GM19463 (cell line): Measurements from ENCODE around the gene RHBDL1.

Source experiments
- ATAC-seq: cut with Tn5 transposase; IDR thresholded peaks from one replicate; pipeline ENCODE4 v1.9.1; 2021; ENCODE audit warnings: mild to moderate bottlenecking, moderate library complexity; ENCODE audit not compliant: unreplicated experiment

Gene RHBDL1

GRCh38 chr16:636206-637080 is 39.0 kb upstream of the RHBDL1 start, which contains the start of gene METTL26:
METTL26 (minus strand) TSS chr16:636305; CDS start chr16:636290, 15 bp downstream.
- peak; percentile 74 for ATAC-seq

GRCh38 chr16:637081-638018 is 38.1 kb upstream of the RHBDL1 start:
- ATAC-seq, result no peak

- ATAC-seq, result no peak
Measured at GRCh38 chr16:638034-638543, 37.4 kb upstream of the RHBDL1 start.

GRCh38 chr16:638836-639235 is 36.6 kb upstream of the RHBDL1 start:
- ATAC-seq, result no peak

- ATAC-seq, result no peak
Measured at GRCh38 chr16:640614-641013, 34.9 kb upstream of the RHBDL1 start.

- ATAC-seq, result peak; percentile 52
Measured at GRCh38 chr16:641326-642188, 33.9 kb upstream of the RHBDL1 start, which contains the start of gene MCRIP2. MCRIP2 (plus strand) TSS chr16:641828; CDS start chr16:641992, 164 bp downstream.

GRCh38 chr16:642189-643049 is 33.1 kb upstream of the RHBDL1 start:
- peak; percentile 53 for ATAC-seq

GRCh38 chr16:643050-643368 is 32.5 kb upstream of the RHBDL1 start:
- no peak for ATAC-seq

- ATAC-seq, result no peak
Measured at GRCh38 chr16:644556-644955, 30.9 kb upstream of the RHBDL1 start.

- ATAC-seq, result no peak
Measured at GRCh38 chr16:645852-646678, 29.4 kb upstream of the RHBDL1 start.

- ATAC-seq, result no peak
Measured at GRCh38 chr16:646679-647172, 28.7 kb upstream of the RHBDL1 start.

- no peak for ATAC-seq
Measured at GRCh38 chr16:647173-647902, 28.1 kb upstream of the RHBDL1 start.

- ATAC-seq, result no peak
Measured at GRCh38 chr16:648071-648780, 27.2 kb upstream of the RHBDL1 start.

- ATAC-seq, result peak; percentile 86
Measured at GRCh38 chr16:648781-649589, 26.5 kb upstream of the RHBDL1 start, which contains the start of gene WDR90. WDR90 (plus strand) TSS chr16:649365; CDS start chr16:649417, 52 bp downstream.

- ATAC-seq, result peak; percentile 8
Measured at GRCh38 chr16:649631-650030, 25.8 kb upstream of the RHBDL1 start.

- no peak for ATAC-seq
Measured at GRCh38 chr16:651844-652243, 23.6 kb upstream of the RHBDL1 start.
